Activated CD4-positive, CD25-positive, alpha-beta regulatory T cell treated with anti-CD3 and anti-CD28 coated beads, Interleukin-2, amount 50 U/mL, for 72 hours (primary cell): ENCODE results near the gene ROR1.

Source experiments
- DNase-seq: peaks from one replicate; pipeline ENCODE4 v3.0.0; 2021

ROR1 gene

DNA sequence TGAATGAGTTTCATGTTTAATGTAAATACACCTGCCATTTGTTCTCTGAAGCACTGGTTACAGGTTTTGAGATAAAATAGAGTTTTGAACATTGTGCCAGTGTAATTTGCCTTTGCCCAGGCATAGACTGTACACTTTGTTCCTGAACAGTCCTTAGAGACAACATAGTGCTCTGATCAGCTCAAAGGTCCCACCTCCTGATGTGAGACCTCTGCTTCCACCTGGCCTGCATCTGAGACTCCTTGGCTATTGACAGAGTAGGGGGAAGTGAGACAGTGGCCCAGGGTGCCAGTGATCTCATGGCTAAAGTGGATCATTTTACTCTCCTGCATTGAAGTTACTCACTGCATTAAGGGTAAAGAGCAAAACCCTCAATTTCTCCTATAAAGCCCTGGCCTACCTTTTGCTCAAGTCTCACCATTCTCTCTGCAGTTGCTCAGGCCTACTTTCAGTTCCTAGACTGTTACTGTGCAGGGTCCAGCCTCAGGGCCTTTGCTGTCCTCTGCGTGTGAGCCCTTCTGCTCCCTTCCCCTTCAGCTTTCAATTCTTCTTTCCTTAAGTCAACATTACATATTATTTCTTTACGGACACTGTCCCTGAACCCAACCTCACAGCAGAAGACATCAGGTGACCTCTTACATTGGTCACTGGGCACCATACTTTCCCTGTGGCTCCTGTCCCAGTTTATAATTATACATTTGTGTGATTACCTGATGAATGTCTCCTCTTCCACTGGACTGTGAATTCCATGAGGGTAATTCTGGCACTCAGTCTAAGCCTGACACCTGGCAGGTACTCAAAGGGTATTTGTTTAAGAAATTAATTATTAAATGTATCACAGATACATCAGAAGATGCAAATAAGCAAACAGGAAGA lies 142.9 kb downstream of the ROR1 start:
- DNase-seq, result no peak

DNA sequence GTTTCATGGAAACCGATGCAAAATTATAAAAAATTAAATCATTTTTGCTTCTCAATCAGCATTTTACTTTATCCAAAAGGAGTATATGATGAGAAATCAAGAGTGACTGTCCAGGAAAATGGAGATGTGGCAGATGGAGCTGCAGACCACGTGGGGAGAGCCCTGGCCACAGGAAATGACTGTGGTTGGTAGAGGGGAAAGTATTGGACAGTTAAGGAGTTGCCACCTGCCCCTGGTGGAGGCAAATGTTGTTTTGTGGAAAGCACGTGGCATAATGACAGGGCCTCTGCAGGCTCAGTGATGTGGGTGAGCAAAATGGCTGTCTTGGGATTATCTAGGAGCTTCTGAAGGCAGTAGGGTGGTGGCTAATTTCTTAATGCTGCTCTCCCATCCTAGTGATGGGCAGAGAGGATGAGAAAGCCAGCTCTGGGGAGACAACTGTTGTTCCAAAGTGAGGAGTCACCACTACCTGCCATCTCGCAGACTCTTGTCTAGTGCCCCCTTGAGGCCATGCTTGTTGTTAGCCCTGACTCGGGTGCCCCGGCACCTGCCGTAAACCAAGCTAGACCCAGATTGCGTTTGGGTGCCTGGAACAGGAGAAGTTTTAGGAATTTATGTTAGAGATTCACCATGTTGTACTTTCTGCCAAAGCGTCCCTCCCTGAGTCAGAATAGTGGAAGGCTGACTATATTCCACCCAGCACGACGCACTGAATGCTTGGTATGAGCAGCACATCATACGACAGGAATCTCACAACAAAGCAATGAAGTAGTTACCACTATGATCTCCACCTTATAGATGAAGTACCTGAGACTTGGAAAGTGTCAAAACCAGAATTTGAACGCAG lies 144.0 kb downstream of the ROR1 start:
- no peak for DNase-seq

- no peak for DNase-seq
Observed at GRCh38 chr1:63918418-63918945, 144.7 kb downstream of the ROR1 start.

DNA sequence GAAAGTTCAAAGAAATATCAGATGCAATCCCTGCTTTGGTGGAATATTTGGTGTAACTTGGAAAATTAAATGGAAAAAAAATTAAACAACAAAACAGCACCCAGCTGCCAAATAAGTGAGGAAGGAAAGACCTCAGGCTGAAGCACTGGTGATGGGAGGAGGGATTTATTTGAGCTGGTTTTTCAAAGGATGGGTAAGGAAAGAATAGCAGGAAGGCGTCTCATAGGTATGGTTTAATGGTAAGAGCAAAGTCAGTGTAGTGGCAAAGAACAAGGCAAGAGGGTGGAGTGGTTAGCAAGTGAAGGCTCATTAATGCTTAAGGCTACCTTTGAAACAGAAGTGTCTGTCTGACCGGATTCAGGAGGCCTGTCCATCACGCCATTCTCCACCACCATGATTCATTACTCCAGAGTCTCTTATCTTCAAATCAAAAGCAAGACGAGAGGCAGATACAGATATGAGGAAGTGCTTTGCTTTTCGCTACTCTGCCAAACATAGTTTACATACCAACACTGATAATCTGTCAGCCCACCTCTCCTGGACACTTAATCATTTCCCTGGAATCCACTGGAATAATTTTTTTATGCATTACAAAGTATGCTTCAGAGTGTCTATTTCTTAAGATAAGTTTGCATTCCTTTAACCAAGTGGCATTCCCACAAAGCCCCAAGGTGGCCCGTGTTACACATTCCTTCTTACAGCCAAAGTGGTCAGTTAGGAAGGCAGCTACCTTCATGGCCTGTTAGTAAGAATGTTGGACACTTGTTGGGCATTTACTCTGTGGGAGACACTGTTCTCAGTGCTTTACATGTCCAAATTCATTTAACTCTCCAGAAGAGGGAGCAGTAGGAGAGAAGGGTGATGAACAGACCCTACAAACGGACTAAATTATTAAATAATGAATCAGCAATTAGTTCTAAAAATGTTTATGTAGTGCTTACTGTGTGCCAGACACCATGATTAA lies 146.6 kb downstream of the ROR1 start:
- no peak for DNase-seq

GRCh38 chr1:63921359-63921758 lies 147.5 kb downstream of the ROR1 start:
- no peak for DNase-seq

DNA sequence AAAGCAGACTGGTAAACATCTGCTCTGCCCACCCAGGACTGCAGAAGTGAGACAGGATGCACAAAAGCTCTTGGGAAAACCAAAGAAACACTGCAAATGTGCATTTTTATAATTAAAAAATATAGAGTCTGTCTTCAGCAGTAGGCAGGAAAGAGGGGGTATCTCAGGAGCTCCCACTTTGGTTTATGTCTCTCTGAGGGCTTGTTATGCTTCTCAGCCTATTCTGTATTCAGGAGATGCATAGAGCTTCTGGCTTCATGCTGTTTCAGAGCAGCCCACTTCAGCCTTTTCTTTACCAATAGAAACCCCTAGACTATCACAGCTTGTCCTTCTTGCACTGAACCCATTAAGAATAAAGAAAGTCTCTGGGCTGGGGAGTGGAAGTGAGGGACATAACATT lies 148.0 kb downstream of the ROR1 start:
- DNase-seq, result no peak

- no peak for DNase-seq
Observed at GRCh38 chr1:63922848-63923247, 149.0 kb downstream of the ROR1 start.

- no peak for DNase-seq
Observed at GRCh38 chr1:63923302-63923701, 149.5 kb downstream of the ROR1 start.

DNA sequence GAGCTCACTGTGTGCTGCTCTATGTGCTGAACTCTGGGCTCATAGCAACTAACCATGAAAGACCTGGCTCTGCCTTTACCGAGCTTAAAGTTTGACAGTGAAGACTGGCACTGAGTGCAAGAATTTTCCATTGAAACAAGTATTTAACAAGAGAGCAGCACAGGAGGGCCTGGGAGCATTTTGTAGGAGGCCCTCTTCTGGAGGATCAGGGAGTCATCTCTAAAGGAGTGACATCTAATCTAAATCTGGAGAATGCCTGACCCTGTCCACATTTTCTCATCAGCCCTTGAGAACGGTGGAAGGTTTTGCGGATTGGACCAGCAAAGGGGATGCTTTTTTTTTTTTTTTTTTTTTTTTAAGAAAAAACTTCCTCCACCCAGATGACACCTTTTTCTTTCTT lies 150.8 kb downstream of the ROR1 start:
- no peak for DNase-seq

GRCh38 chr1:63928186-63929105 lies 154.6 kb downstream of the ROR1 start:
- DNase-seq, result no peak

- no peak for DNase-seq
Observed at GRCh38 chr1:63929106-63929478, 155.3 kb downstream of the ROR1 start.

- DNase-seq, result no peak
Observed at GRCh38 chr1:63931468-63931867, 157.7 kb downstream of the ROR1 start.

DNA sequence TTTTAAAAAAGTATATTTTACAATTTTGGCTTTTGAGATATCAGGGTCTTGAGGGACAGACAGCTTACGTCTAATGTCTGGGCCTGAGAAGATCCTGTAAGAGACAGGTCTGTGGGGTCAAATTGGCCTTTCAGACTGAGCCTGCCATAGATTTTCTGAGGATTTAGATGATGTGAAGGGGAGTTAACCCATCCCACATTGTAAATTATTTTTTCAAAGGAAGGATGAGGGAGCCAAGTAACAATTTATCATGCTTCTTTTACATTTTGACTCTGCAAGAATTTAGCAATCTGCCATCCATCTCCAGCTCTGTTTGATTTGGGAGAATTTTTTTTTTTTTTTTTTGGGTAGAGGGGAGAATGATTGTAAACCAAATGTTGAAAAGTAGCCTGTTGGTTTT lies 160.9 kb downstream of the ROR1 start:
- DNase-seq, result no peak

GRCh38 chr1:63935143-63935542 lies 161.3 kb downstream of the ROR1 start:
- DNase-seq, result no peak

DNA sequence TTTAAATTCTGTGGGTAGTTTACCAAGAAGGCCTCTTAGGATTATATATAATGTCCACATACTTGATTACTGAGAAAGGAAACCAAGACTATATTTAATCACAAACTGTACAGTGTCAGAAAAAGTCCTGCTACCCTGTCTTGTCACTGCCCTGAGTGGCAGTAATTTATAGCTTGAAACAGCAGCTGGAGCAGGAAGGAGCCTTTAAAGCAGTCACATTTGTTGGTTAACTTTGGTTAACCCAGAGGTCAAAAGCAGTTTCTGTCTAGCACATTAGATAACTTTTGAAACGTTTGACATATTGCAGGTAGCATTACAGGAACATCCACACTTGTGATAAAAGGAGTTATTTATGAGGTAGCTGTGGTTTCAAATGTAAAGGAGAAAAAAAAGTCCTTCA lies 161.7 kb downstream of the ROR1 start:
- no peak for DNase-seq

- no peak for DNase-seq
Observed at GRCh38 chr1:63936276-63936675, 162.5 kb downstream of the ROR1 start.

DNA sequence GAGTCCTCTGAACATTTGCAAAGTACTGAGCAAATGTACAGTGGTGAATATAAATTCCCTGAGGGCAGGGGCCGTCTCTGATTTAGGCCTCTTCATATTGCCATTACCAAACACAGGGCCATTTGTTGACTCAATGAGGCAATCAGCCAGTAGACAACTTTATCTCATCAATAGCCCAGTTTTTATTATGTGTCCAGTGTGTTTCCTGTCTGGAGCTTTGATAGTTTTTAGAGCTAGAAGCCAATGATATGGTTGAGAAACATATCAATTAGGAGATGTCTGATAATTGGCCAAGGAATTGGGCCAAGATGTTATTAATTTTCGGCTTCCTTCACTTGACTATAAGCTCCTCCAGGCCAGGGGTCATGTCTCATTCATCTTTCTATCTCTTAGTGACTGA lies 163.0 kb downstream of the ROR1 start:
- DNase-seq, result no peak

DNA sequence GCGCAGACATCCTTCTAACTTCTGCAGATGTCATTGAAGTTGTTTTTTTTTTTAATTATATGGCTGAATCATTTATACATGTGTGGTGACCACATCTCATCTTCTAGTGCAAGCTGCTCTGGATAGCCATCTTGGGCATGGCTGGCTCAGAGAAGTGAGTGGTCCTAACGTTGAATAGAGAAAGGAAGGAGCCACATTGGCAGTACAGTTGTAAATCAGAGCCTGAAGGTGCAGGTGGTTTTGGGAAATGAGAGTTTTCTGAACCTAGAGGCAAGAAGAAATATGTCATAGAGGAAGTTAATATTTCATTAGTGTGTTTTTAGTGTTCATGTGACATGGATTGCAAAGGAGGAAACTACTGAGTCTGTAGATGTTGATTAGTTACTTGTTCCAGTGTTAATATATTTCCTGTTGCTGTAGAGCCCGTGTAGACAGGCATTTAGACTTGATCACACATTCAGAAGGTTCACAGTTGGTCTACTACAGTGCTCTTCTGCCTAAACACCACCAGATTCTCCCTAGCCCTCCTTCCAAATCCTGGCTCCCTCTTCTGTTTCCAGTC lies 163.7 kb downstream of the ROR1 start:
- no peak for DNase-seq

GRCh38 chr1:63940440-63940839 lies 166.6 kb downstream of the ROR1 start:
- no peak for DNase-seq

- DNase-seq, result no peak
Observed at GRCh38 chr1:63943393-63943792, 169.6 kb downstream of the ROR1 start.

DNA sequence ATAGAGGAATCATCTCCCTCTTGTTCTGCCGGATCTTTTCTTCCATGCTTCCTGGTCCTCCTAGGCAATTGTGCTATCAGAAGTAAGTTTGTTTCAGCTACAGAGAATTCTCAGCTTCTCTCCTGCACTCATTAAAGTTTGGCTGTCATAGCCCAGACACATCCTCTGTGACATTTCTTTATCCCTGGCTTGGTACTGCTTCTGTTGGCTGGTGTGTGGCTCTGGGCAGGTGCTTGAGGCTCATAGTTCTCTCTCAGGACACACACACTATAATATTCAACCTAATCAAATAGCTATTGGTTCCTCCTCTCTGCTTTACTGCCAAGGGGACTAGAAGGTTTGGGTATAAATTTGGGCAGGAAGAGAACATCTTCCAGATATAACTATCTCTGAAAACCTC lies 172.1 kb downstream of the ROR1 start:
- no peak for DNase-seq
